ENCODE data around the gene CHADL.
A peak's percentile ranks its signal among the peaks of the same experiment; 100 is the strongest.
"Not testable (repeated sequence)": the region's sequence is repeated elsewhere in the genome, so short reads cannot be mapped to it uniquely, and the experiment has no call there.

Gene CHADL

DNA sequence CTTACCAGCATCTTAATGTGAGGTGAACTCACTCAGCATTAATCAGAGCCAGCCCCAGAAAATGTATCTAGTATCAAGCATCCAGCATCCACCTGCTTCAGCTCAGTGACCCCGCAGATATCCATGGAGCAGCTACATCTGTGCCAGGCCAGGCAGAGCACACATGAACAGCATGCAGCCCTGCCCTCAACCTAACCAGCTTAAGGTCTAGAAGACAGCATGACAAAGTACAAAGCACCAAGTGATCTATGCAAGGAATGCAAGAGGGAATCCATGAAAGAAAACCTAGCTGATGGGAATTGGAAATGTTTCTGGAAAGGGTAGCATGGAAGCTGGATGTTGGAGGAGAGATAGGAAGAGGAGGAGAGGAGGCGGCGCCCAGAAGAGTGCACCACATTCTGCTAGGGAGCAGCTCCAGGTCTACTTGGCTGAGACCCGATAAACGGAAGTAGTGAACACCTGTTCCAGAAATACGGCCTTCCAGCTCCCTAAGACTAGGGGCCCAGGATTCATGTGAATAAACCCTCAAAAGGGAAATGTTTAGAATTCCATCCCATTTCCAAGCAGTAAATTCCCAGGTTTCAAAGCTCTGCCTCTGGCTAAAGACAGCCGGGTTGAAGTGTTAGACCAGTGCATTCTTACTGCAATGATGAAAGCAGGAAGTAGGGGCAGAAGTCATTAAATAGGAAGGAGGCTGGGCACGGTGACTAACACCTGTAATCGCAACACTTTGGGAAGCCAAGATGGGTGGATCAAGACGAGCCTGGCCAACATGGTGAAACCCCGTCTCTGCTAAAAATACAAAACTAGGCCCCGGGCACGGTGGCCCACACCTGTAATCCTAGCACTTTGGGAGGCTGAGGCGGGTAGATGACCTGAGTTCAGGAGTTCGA, 59.1 kb downstream of the CHADL start:
- DNase-seq = peak; percentile 50

DNA sequence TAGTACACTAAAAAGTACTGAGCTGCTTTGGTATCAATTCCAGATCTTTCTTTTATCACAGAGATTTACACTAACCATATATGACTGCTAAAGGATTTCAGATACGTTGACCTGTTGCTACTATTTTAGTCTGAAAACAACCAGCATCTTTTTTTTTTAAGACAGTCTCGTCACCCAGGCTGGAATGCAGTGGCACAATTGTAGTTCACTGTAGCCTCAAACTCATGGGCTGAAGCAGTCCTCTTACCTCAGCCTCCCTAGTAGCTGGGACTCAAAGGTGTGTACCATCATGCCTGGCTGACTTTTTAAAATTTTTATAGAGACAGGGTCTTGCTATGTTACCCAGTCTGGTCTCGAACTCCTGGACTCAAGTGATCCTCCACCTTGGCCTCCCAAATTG, 59.8 kb downstream of the CHADL start:
- no peak for DNase-seq

DNA sequence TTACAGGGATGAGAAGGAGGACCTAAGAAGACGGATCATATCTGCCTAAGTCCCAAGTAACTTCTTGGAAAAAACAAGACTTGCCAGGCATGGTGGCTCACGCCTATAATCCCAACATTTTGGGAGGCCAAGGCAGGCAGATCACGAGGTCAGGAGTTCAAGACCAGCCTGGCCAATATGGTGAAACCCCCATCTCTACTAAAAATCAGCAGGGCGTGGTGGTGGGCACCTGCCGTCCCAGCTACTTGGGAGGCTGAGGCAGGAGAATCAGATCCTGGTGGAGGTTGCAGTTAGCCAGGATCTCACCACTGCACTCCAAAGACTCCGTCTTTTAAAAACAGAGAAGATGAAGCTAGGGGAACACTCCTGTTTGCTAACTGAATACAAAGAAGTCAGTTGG, 60.4 kb downstream of the CHADL start:
- DNase-seq = not testable (repeated sequence)

All from suppressor macrophage treated with lipopolysaccharide for 4 hours (primary cell).